Measurements from ENCODE around the gene AKAP4. TPM values are rescaled to one million over a fixed set of nuclear protein-coding genes. Genes with fewer than 3 reads are reported as not detected.

Gene AKAP4
- total RNA-seq, 1 experiment from 2014 or later, result not detected

DNA sequence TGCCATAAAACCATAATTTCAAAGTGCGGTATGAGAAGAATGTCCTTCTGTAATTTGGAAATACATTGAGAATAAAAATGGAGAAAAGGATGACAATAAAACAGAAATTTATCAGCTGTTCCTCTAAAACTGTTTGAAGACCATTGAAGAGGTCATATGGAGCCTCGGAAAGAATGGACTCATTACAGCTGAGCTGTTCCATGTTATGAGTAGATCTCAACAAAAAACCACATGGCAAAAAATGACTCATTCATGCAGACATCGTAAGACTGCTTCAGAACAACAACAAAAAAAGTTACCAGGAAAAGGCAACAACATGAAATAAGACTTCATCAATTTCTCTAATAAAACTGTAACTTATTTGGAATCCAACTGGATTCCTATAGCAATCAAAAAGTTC is 39.7 kb downstream of the AKAP4 start:
- no peak overlapping the region for H3K4me3 Mint-ChIP-seq
- H3K4me1 Mint-ChIP-seq, result no peaks in the 10 kb centered on the region
- Histone ChIP-seq H2BK12ac (ENCODE audit: insufficient read length, low read depth, low read length) (no peak overlapping the region), H2BK15ac (ENCODE audit: low read depth, low read length) (no peak overlapping the region), H4K8ac (replicated peaks; ENCODE audit: insufficient read length, low read depth, low read length) (no peak overlapping the region), H3K9me3 (ENCODE audit: control insufficient read depth, low read depth, low read length) (peaks cover 10% of the 10 kb centered on the region), H4K20me1 (ENCODE audit: control insufficient read depth, insufficient read depth, insufficient read length) (no peaks in the 10 kb centered on the region), H3K18ac (ENCODE audit: insufficient read length, low read depth, low read length) (no peak overlapping the region), H3K9ac (ENCODE audit: extremely low read depth, insufficient read length, low read length) (no peak overlapping the region), H2AFZ (ENCODE audit: low read length) (no peak overlapping the region), H3K27ac (ENCODE audit: insufficient read length, low read depth, low read length) (no peak overlapping the region), H3K56ac (ENCODE audit: insufficient read length, low read depth, low read length) (no peak overlapping the region), H4K91ac (ENCODE audit: insufficient read length, low read depth, low read length) (no peak overlapping the region), H4K5ac (ENCODE audit: insufficient read length, low read depth, low read length) (no peak overlapping the region), H3K23ac (ENCODE audit: insufficient read length, low read depth, low read length) (no peak overlapping the region), H3K27me3 (ENCODE audit: insufficient read depth, low read length) (no peaks in the 10 kb centered on the region), H3K79me2 (ENCODE audit: insufficient read depth, low read length) (no peaks in the 10 kb centered on the region), H2BK120ac (ENCODE audit: low read depth, low read length, poor library complexity, severe bottlenecking) (no peak overlapping the region), H2BK5ac (ENCODE audit: insufficient read length, low read length) (no peak overlapping the region), H3K23me2 (ENCODE audit: insufficient read length, low read depth, low read length, poor library complexity, severe bottlenecking) (no peaks in the 10 kb centered on the region), H3K14ac (ENCODE audit: insufficient read depth, low read length) (no peak overlapping the region), H3K4me2 (ENCODE audit: insufficient read depth, insufficient read length, low read length) (no peak overlapping the region), H2BK20ac (ENCODE audit: low read depth, low read length, poor library complexity, severe bottlenecking) (no peak overlapping the region), H2AK5ac (ENCODE audit: insufficient read length, low read length) (no peak overlapping the region), H3T11ph (ENCODE audit: low read length) (no peak overlapping the region), H3K79me1 (ENCODE audit: insufficient read depth, low read depth, low read length, poor library complexity, severe bottlenecking) (no peaks in the 10 kb centered on the region), H3K4me1 (ENCODE audit: insufficient read depth, low read length) (no peaks in the 10 kb centered on the region), H3K4ac (ENCODE audit: low read depth, low read length) (no peak overlapping the region)
- peaks cover 2 to 11% (median 3%) of the 10 kb centered on the region in 3 experiments; a peak in 3 of 7 replicates for H3K36me3 Mint-ChIP-seq (ENCODE audit: insufficient read depth in 1 of 3, low read depth in 3 of 3)
- no peak overlapping the region for H3K27ac Mint-ChIP-seq
- TF ChIP-seq, protein P1, sequence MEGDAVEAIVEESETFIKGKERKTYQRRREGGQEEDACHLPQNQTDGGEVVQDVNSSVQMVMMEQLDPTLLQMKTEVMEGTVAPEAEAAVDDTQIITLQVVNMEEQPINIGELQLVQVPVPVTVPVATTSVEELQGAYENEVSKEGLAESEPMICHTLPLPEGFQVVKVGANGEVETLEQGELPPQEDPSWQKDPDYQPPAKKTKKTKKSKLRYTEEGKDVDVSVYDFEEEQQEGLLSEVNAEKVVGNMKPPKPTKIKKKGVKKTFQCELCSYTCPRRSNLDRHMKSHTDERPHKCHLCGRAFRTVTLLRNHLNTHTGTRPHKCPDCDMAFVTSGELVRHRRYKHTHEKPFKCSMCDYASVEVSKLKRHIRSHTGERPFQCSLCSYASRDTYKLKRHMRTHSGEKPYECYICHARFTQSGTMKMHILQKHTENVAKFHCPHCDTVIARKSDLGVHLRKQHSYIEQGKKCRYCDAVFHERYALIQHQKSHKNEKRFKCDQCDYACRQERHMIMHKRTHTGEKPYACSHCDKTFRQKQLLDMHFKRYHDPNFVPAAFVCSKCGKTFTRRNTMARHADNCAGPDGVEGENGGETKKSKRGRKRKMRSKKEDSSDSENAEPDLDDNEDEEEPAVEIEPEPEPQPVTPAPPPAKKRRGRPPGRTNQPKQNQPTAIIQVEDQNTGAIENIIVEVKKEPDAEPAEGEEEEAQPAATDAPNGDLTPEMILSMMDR (conservative IDR thresholded peaks at IDR 0.05), result no peak
- no peaks in the 10 kb centered on the region for H3K27me3 Mint-ChIP-seq (ENCODE audit: low read depth)
- peaks cover 58 to 60% of the 10 kb centered on the region in 2 experiments for H3K9me3 Mint-ChIP-seq
- no peak for DNase-seq
- WGBS (ENCODE audit: extremely low coverage, insufficient read length, low lambda C conversion rate), result no CpG with 5 or more reads among the region's 3 CpGs

Data from H9 (cell line).